A673 (cell line): ENCODE results near the gene CNFN. TPM values are rescaled to one million over a fixed set of nuclear protein-coding genes. Genes with fewer than 3 reads are reported as not detected.
"Not testable (repeated sequence)": the region's sequence is repeated elsewhere in the genome, so short reads cannot be mapped to it uniquely, and the experiment has no call there.

ENCODE experiments used
- BruUV-seq: library from RNA; stranded (reverse); fragments of 400-500 nt; replicated peaks from 2 replicates; lab custom pipeline; 2021; lab: Mats Ljungman, UMichigan
- CTCF ChIA-PET: fragments of 300-600 bp; sonication (Branson Sonifier 250); formaldehyde crosslinking; loops from one replicate; lab custom pipeline; 2022; ENCODE audit warnings: antibody characterized with exemption; lab: Charles Lee
- POLR2A ChIA-PET: fragments of 300-600 bp; sonication (Branson Sonifier 250); formaldehyde crosslinking; loops from one replicate; lab custom pipeline; 2022; ENCODE audit warnings: antibody characterized with exemption; ENCODE audit not compliant: low non-redundant PET; lab: Charles Lee
- DNase-seq: peaks from one replicate; pipeline ENCODE4 v3.0.0-alpha.2; 2015; ENCODE audit warnings: low spot score
- H3K27ac ChIP-seq: fragments of 200-600 bp; sonication (generic); 2 replicates; pipeline ENCODE4 v1.5.1; 2016; ENCODE audit warnings: mixed run types, low read depth, mild to moderate bottlenecking, mixed read lengths, antibody characterized with exemption, low read length; ENCODE audit not compliant: poor library complexity, severe bottlenecking
- H3K27me3 ChIP-seq: fragments of 200-600 bp; sonication (generic); replicated peaks from 2 replicates; pipeline ENCODE4 v1.6.1; 2017; ENCODE audit warnings: mixed run types, low read depth, mild to moderate bottlenecking, mixed read lengths, antibody characterized with exemption, low read length; ENCODE audit not compliant: insufficient read depth, poor library complexity
- H3K36me3 ChIP-seq: fragments of 200-600 bp; sonication (generic); 2 replicates; pipeline ENCODE4 v1.6.1; 2016; ENCODE audit warnings: mixed run types, mild to moderate bottlenecking, mixed read lengths, antibody characterized with exemption, low read length; ENCODE audit not compliant: insufficient read depth, poor library complexity, severe bottlenecking
- H3K4me1 ChIP-seq: fragments of 200-600 bp; sonication (generic); 2 replicates; pipeline ENCODE4 v1.6.1; 2017; ENCODE audit warnings: mixed run types, mild to moderate bottlenecking, mixed read lengths, antibody characterized with exemption, low read length; ENCODE audit not compliant: insufficient read depth, poor library complexity, severe bottlenecking
- H3K4me3 ChIP-seq: fragments of 200-600 bp; sonication (generic); 2 replicates; pipeline ENCODE4 v1.5.1; 2016; ENCODE audit warnings: low read depth, mixed run types, mild to moderate bottlenecking, mixed read lengths, low read length; ENCODE audit not compliant: poor library complexity, severe bottlenecking
- H3K9me3 ChIP-seq: fragments of 200-600 bp; sonication (generic); 2 replicates; pipeline ENCODE4 v1.6.1; 2016; ENCODE audit warnings: mixed run types, low read depth, mild to moderate bottlenecking, mixed read lengths, antibody characterized with exemption, low read length; ENCODE audit not compliant: poor library complexity, severe bottlenecking
- CTCF ChIP-seq: fragments of 300-800, 200-600 bp; sonication (generic); conservative IDR thresholded peaks from 2 replicates; pipeline ENCODE4 v1.5.1; 2017; ENCODE audit warnings: low read depth, mild to moderate bottlenecking, antibody characterized with exemption, low read length, moderate library complexity, mixed read lengths
- EZH2 ChIP-seq: fragments of 200-600 bp; sonication (generic); IDR thresholded peaks from 2 replicates; pipeline ENCODE4 v1.6.1; 2017; ENCODE audit warnings: borderline replicate concordance, low read depth, mild to moderate bottlenecking, mixed read lengths, antibody characterized with exemption, low read length; ENCODE audit not compliant: poor library complexity, severe bottlenecking
- intact Hi-C: fragments of 100-400 bp; cut with micrococcal nuclease; formaldehyde crosslinking; loops from one replicate; pipeline ENCODE4 v1.10.0; 2022; ENCODE audit not compliant: unreplicated experiment
- microRNA-seq: library from miRNA; unstranded; fragments of <30 nt; microRNA quantifications from one replicate; pipeline ENCODE4 v1.2.0, GENCODE V29; 2021
- total RNA-seq: library from RNA; stranded (reverse); gene quantifications from 2 replicates; pipeline ENCODE4 v1.2.3, GENCODE V29; 2021

Gene CNFN
- total RNA-seq, 1 experiment from 2014 or later, result not detected

DNA sequence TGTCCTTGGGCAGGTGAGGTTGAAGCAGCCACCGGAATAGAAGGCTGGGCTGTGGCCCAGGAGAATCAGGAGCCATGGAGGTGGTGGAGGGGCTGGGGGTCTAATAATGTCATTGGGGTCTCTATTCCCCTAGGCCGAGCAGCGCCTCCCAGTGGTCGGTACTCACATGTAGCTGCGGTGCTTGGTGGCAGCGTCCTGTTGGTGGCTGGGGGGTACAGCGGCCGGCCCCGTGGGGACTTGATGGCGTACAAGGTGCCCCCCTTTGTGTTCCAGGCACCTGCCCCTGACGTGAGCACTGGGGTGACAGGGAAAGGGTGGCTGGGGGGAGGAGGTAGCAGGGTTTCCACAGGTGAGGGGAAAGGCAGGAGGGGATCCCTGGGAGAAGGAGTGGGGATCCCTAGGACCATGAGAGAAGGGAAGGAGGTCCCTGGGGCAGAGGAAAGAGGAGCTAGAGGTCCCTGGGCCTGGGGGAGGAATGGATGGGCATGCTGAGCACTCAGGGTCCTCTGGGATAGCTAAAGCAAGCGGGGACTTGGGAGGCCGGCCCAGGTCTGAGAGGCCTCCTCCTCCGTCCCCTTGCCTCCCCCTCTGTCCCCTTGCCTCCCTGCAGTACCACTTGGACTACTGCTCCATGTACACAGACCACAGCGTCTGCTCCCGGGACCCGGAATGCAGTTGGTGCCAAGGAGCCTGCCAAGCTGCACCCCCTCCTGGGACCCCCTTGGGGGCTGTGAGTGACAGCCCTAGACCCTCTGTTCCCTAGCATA is 46.6 kb downstream of the CNFN start:
- no peak overlapping the region for H3K27ac ChIP-seq
- TF ChIP-seq EZH2, result no peak
- TF ChIP-seq CTCF, result peak; percentile 52
- CTCF ChIA-PET, result interaction anchor here (0.6 kb wide), 2 partner anchors 48 to 994 kb away, joined by 3 to 5 read pairs; no protein-coding TSS in a partner anchor
- H3K9me3 ChIP-seq, result no peaks in the 10 kb centered on the region
- no peak overlapping the region for H3K4me3 ChIP-seq
- POLR2A ChIA-PET, result no interaction called here
- intact Hi-C loops, result no loop called here
- no peak for DNase-seq
- no peaks in the 10 kb centered on the region for H3K27me3 ChIP-seq
- peaks cover 5% of the 10 kb centered on the region for H3K36me3 ChIP-seq
- BruUV-seq, result no TSS peak
- no peaks in the 10 kb centered on the region for H3K4me1 ChIP-seq

DNA sequence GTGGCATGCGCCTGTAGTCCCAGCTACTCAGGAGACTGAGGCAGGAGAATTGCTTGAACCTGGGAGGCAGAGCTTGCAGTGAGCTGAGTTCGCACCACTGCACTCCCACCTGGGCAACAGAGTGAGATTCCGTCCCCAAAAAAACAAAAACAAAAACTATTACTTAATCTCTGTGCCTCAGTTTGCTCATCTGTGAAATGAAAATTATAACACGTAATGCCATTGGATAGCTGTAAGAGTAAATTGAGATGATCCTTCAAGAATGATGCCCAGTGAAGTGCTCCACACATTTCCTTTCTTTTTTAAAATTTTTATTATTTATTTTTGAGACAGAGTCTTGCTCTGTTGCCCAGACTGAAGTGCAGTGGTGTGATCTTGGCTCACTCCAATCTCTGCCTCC is 50.2 kb downstream of the CNFN start:
- H3K4me3 ChIP-seq, BruUV-seq, H3K27ac ChIP-seq, H3K4me1 ChIP-seq, DNase-seq, intact Hi-C loops, H3K27me3 ChIP-seq, H3K36me3 ChIP-seq, H3K9me3 ChIP-seq, POLR2A ChIA-PET: not testable (repeated sequence)
- CTCF ChIA-PET, result interaction anchor here (0.6 kb wide), 1 partner anchor 44 kb away, joined by 14 read pairs; no protein-coding TSS in a partner anchor

GRCh38 chr19:42339126-42339860 is 50.8 kb downstream of the CNFN start:
- POLR2A ChIA-PET, H3K4me3 ChIP-seq, intact Hi-C loops, DNase-seq, H3K27me3 ChIP-seq, BruUV-seq, H3K9me3 ChIP-seq, CTCF ChIA-PET, H3K4me1 ChIP-seq, H3K27ac ChIP-seq, H3K36me3 ChIP-seq: not testable (repeated sequence)

Small RNAs within 50 kb of the gene (microRNA-seq; reads per million reads assigned to microRNA genes)
- gene MIR8077, result not detected

Other genes starting within 250 kb of the CNFN start
- 32.1 and 35.2 TPM in 2 replicates for gene DEDD2, start 172.6 kb downstream of the CNFN start, total RNA-seq
- 17.4 and 21.3 TPM in 2 replicates for gene ZNF526, start 170.0 kb downstream of the CNFN start, total RNA-seq
- gene GSK3A, start 147.7 kb downstream of the CNFN start, total RNA-seq, result 67.8 and 70.1 TPM in 2 replicates
- 149 and 164 TPM in 2 replicates for gene ERF, start 135.2 kb downstream of the CNFN start, total RNA-seq
- 75.8 and 80.3 TPM in 2 replicates for gene CIC, start 121.0 kb downstream of the CNFN start, total RNA-seq
- 2.5 and 3.6 TPM in 2 replicates for gene PRR19, start 88.2 kb downstream of the CNFN start, total RNA-seq
- gene PAFAH1B3, start 87.7 kb downstream of the CNFN start, total RNA-seq, result 151 and 166 TPM in 2 replicates
- 4.9 and 5.7 TPM in 2 replicates for gene TMEM145, start 77.0 kb downstream of the CNFN start, total RNA-seq
- 28.5 and 33.6 TPM in 2 replicates for gene MEGF8, start 64.7 kb downstream of the CNFN start, total RNA-seq
- gene LIPE, start 37.1 kb upstream of the CNFN start, total RNA-seq, result 6.8 and 7.6 TPM in 2 replicates
- not detected in 2 replicates for gene CXCL17, start 52.6 kb upstream of the CNFN start, total RNA-seq
- gene CEACAM1, start 138.2 kb upstream of the CNFN start, total RNA-seq, result 0.22 and 0.64 TPM in 2 replicates
- not detected in 2 replicates for gene CEACAM8, start 204.6 kb upstream of the CNFN start, total RNA-seq